Brain pericyte (primary cell): ENCODE results near the gene CACNA2D3.

Experiments used
- DNase-seq: peaks from one replicate; pipeline ENCODE4 v3.0.0-alpha.2; 2012; ENCODE audit warnings: low read depth, low spot score

Gene CACNA2D3

GRCh38 chr3:54573858-54574257 lies 451.5 kb downstream of the CACNA2D3 start:
- no peak for DNase-seq

- DNase-seq = no peak
Observed at GRCh38 chr3:54574906-54575617, 452.7 kb downstream of the CACNA2D3 start.

- no peak for DNase-seq
Observed at GRCh38 chr3:54575618-54575960, 453.2 kb downstream of the CACNA2D3 start.

- no peak for DNase-seq
Observed at GRCh38 chr3:54577313-54577712, 455.0 kb downstream of the CACNA2D3 start.

GRCh38 chr3:54578417-54578816 lies 456.1 kb downstream of the CACNA2D3 start:
- no peak for DNase-seq

GRCh38 chr3:54580453-54580852 lies 458.1 kb downstream of the CACNA2D3 start:
- DNase-seq = no peak

- no peak for DNase-seq
Observed at GRCh38 chr3:54582424-54582823, 460.1 kb downstream of the CACNA2D3 start.

- no peak for DNase-seq
Observed at GRCh38 chr3:54591157-54591556, 468.8 kb downstream of the CACNA2D3 start.

- no peak for DNase-seq
Observed at GRCh38 chr3:54593653-54594052, 471.3 kb downstream of the CACNA2D3 start.

- DNase-seq = no peak
Observed at GRCh38 chr3:54596087-54596486, 473.7 kb downstream of the CACNA2D3 start.

GRCh38 chr3:54599716-54600115 lies 477.4 kb downstream of the CACNA2D3 start:
- no peak for DNase-seq

GRCh38 chr3:54600441-54601204 lies 478.3 kb downstream of the CACNA2D3 start:
- DNase-seq = no peak

GRCh38 chr3:54604495-54604894 lies 482.1 kb downstream of the CACNA2D3 start:
- DNase-seq = no peak

GRCh38 chr3:54608041-54608440 lies 485.7 kb downstream of the CACNA2D3 start:
- no peak for DNase-seq

GRCh38 chr3:54619053-54619452 lies 496.7 kb downstream of the CACNA2D3 start:
- no peak for DNase-seq

GRCh38 chr3:54619531-54619930 lies 497.2 kb downstream of the CACNA2D3 start:
- no peak for DNase-seq

- no peak for DNase-seq
Observed at GRCh38 chr3:54621184-54621583, 498.8 kb downstream of the CACNA2D3 start.

- no peak for DNase-seq
Observed at GRCh38 chr3:54622678-54623077, 500.3 kb downstream of the CACNA2D3 start.

- no peak for DNase-seq
Observed at GRCh38 chr3:54625805-54626787, 503.7 kb downstream of the CACNA2D3 start.

- DNase-seq = no peak
Observed at GRCh38 chr3:54628888-54629441, 506.6 kb downstream of the CACNA2D3 start.

GRCh38 chr3:54630101-54630623 lies 507.8 kb downstream of the CACNA2D3 start:
- DNase-seq = no peak
